Fibroblast of villous mesenchyme (primary cell): ENCODE data around the gene SRXN1. TPM values are rescaled to one million over a fixed set of nuclear protein-coding genes. Genes with fewer than 3 reads are reported as not detected.

Experiments used
- DNase-seq: peaks from one replicate; pipeline ENCODE4 v3.0.0-alpha.2; 2010; ENCODE audit warnings: low read depth
- H3K4me3 ChIP-seq: 2 replicates; pipeline ENCODE4 v1.5.1; 2011; ENCODE audit warnings: low read depth, mild to moderate bottlenecking, low read length
- CTCF ChIP-seq: IDR thresholded peaks from 2 replicates; pipeline ENCODE4 v1.5.1; 2012; ENCODE audit warnings: low read depth, mild to moderate bottlenecking, low read length; ENCODE audit not compliant: insufficient read depth
- total RNA-seq: library from RNA; depleted of rRNA; stranded (reverse); fragments of >200 nt; gene quantifications from 2 replicates; pipeline ENCODE4 v1.2.3, GENCODE V29; 2012

SRXN1 gene
- total RNA-seq, 1 donor: 35.4 TPM

- TF ChIP-seq CTCF: no peak
- no peak overlapping the region for H3K4me3 ChIP-seq
- DNase-seq: no peak
Observed at GRCh38 chr20:664151-664550, 11.2 kb upstream of the SRXN1 start.

GRCh38 chr20:663315-664090, 10.5 kb upstream of the SRXN1 start:
- TF ChIP-seq CTCF: no peak
- no peak for DNase-seq

GRCh38 chr20:662277-663192, 9.5 kb upstream of the SRXN1 start:
- H3K4me3 ChIP-seq: no peak overlapping the region
- no peak for TF ChIP-seq CTCF
- DNase-seq: no peak

More at GRCh38 chr20:663315-664090, 10.5 kb upstream of the SRXN1 start:
- H3K4me3 ChIP-seq: no peak overlapping the region

GRCh38 chr20:661474-662270, 8.7 kb upstream of the SRXN1 start:
- no peak for DNase-seq
- TF ChIP-seq CTCF: no peak

GRCh38 chr20:658731-659291, 5.8 kb upstream of the SRXN1 start:
- H3K4me3 ChIP-seq: no peak overlapping the region
- TF ChIP-seq CTCF: no peak
- no peak for DNase-seq

More at GRCh38 chr20:661474-662270, 8.7 kb upstream of the SRXN1 start:
- no peak overlapping the region for H3K4me3 ChIP-seq

GRCh38 chr20:658202-658601, 5.2 kb upstream of the SRXN1 start:
- no peak for TF ChIP-seq CTCF
- H3K4me3 ChIP-seq: no peak overlapping the region
- DNase-seq: no peak
